GM21367 (cell line): ENCODE measurements around the gene CIDEB.

Source experiments
- ATAC-seq: cut with Tn5 transposase; IDR thresholded peaks from one replicate; pipeline ENCODE4 v1.9.1; 2021; ENCODE audit not compliant: unreplicated experiment

Gene CIDEB

DNA sequence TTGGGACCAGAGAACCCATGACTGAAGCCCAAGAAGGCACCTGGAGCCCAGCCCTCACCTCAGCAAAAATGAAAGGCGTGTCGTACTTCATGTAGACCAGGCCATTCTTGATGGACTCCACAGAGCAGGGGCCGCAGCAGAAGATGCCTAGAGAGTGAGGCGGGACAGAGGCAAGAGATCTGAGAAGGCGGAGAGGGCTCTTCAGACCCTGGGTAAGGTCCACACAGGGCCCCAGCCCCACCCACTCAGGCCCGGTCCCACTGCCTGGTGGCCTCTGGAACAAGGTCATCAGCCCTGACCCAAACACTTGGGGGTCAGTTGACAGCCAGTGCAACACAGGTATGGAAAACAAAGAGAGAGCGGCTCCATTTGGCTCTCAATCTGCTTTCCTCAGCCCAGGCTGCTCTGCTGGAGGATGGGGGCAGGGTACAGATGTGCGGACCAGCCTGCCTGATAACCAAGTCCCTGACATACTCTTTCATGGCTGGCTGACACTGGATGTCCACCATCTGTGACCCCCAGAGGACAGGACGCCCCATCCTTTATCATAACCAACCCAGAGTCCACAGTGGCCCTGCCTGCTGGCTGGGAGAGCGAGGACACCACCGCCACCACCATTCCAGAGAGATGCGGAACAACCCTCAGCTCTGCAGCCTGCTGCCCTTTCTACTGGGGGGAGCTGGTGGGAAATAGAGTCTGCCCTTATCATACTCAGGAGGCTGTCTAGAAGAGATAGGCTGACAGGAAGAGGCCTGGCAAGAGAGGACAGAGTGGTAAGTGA is 51.7 kb downstream of the CIDEB start:
- no peak for ATAC-seq

GRCh38 chr14:24255438-24255837 is 52.3 kb downstream of the CIDEB start:
- no peak for ATAC-seq
